ENCODE measurements around the gene TOMM20. TPM values are rescaled to one million over a fixed set of nuclear protein-coding genes. Genes with fewer than 3 reads are reported as not detected.
"Not testable (repeated sequence)": the region's sequence is repeated elsewhere in the genome, so short reads cannot be mapped to it uniquely, and the experiment has no call there.

The TOMM20 gene
- total RNA-seq, 1 donor from 2014 or later, result 89.1 TPM

DNA sequence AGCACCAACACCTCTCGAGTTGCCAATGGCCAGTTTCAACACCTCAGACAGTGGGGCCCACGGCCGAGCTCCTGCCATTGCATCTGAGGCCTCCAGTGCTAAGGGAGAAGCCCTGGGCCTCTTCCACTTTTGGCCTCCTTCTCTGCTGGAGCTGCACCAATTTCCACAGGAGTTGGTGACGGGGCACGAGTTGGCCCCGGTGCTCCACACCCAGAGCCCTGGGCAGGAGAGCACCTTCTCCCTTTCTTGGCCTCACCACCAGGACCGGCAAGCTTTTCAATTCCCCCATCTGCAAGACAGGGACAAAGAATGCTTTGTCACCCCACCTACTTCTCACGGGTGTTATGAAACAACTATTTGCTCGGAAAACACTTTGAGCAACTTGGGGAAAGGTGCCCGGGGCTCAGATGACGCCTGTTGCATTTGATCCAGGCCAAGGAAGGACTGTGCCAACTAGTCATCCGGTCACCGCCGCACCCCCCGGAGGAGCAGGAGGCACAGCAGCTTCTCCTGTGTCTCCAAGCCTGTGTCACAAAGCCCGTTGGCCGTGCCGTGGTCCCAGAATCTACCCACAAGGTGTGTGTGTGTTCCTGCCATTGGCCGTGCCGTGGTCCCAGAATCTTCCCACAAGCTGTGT is 55.2 kb downstream of the TOMM20 start:
- Mint-ChIP-seq H3K27ac (ENCODE audit: unreplicated experiment) (no peak overlapping the region), H3K4me1 (ENCODE audit: low read depth) (peaks cover 37% of the 10 kb centered on the region), H3K4me3 (ENCODE audit: unreplicated experiment) (no peak overlapping the region), H3K9me3 (ENCODE audit: low read depth) (no peaks in the 10 kb centered on the region), H3K36me3 (ENCODE audit: low read depth) (no peaks in the 10 kb centered on the region), H3K27me3 (ENCODE audit: low read depth) (no peaks in the 10 kb centered on the region)
- no peak for TF ChIP-seq CTCF (IDR thresholded peaks at IDR 0.05)
- no peak for DNase-seq (ENCODE audit: low spot score)

DNA sequence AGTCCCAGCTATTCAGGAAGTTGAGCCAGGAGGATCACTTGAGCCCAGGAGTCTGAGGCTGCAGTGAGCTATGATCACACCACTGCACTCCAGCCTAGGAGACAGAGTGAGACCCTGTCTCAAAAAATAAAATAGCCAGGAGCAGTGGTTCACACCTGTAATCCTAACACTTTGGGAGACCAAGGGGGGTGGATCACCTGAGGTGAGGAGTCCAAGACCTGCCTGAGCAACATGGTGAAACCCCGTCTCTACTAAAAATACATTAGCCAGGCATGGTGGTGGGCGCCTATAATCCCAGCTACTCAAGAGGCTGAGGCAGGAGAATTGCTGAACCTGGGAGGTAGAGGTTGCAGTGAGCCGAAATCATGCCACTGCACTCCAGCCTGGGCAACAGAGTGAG is 56.1 kb downstream of the TOMM20 start:
- H3K36me3 Mint-ChIP-seq (ENCODE audit: low read depth); H3K27me3 Mint-ChIP-seq (ENCODE audit: low read depth); H3K9me3 Mint-ChIP-seq (ENCODE audit: low read depth); DNase-seq (ENCODE audit: low spot score); H3K4me3 Mint-ChIP-seq (ENCODE audit: unreplicated experiment); H3K27ac Mint-ChIP-seq (ENCODE audit: unreplicated experiment): not testable (repeated sequence)
- H3K4me1 Mint-ChIP-seq (ENCODE audit: low read depth), result peaks cover 45% of the 10 kb centered on the region

DNA sequence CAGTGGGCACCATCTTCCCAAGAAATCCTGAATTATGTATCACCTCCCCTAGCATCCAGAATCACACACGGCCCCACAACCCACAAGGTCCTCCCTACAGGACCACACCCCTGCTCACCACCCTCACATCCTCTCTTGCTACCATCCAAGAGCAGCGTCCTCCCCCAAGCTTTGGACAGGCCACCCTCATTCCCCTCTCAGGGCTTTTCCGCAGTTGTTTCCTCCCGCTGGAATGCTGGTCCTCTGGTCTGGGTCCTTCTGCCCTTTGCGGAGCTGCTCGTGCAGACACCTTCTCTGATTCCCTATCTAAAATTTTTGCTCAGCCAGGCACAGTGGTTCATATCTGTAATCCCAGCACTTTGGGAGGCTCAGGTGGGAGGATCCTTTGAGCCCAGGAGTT is 56.5 kb downstream of the TOMM20 start:
- TF ChIP-seq CTCF (IDR thresholded peaks at IDR 0.05), result no peak
- Mint-ChIP-seq H3K4me3 (ENCODE audit: unreplicated experiment) (no peak overlapping the region), H3K36me3 (ENCODE audit: low read depth) (no peaks in the 10 kb centered on the region), H3K27ac (ENCODE audit: unreplicated experiment) (no peak overlapping the region), H3K9me3 (ENCODE audit: low read depth) (no peaks in the 10 kb centered on the region), H3K27me3 (ENCODE audit: low read depth) (no peaks in the 10 kb centered on the region), H3K4me1 (ENCODE audit: low read depth) (peaks cover 50% of the 10 kb centered on the region)
- no peak for DNase-seq (ENCODE audit: low spot score)

GRCh38 chr1:235070819-235071218 is 57.8 kb downstream of the TOMM20 start:
- H3K27ac Mint-ChIP-seq (ENCODE audit: unreplicated experiment), result no peak overlapping the region
- no peak overlapping the region for H3K4me3 Mint-ChIP-seq (ENCODE audit: unreplicated experiment)
- peaks cover 51% of the 10 kb centered on the region for H3K4me1 Mint-ChIP-seq (ENCODE audit: low read depth)
- DNase-seq (ENCODE audit: low spot score), result no peak
- H3K27me3 Mint-ChIP-seq (ENCODE audit: low read depth), result no peaks in the 10 kb centered on the region
- H3K9me3 Mint-ChIP-seq (ENCODE audit: low read depth), result no peaks in the 10 kb centered on the region
- no peak for TF ChIP-seq CTCF (IDR thresholded peaks at IDR 0.05)
- no peaks in the 10 kb centered on the region for H3K36me3 Mint-ChIP-seq (ENCODE audit: low read depth)

DNA sequence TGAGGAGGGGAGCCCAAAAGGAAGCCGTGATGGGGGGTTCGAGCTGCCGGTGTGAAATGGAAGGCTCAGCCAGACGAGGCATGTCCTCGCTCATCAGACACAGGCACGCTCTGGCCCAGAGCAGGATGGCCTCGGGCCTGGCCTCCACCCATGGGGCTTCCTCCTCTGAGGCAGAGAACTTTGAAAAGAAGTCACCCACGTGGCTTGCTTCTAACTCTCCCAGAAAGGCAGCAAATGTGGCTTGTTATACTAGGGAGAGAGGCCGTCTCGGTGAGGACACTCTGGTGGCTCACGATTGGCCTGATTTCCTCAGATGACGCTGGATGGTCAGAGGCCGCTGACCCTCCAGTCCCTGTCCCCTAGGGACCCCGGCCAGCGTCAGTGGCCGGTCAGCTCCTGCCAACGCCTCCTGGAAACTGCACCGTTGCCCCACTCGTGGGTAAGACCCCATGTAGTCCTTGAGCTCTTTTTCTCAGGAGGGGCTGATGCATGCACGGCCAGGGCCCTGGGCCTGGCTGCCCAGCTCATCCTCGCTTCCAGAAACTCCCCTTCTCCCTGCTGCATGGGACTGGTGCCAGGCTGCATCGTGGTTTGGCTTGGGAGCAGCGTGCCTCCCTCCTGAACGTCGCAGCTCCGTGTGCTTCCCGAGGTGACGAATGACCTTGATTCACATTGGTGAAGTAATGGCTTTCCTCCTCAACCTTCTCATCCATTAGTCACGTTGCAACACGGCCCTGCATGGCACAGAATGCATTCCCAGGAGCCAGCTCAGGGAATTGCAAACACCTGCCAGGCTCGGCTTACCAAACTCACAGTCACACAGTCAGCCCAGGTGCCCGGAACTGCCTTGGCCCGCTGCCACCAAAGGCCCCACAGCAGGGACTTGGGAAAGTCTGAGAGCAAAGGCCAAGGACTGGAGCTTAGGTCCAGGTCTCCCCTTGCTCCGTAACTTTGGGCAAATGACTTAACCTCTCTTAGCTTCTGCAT is 58.8 kb downstream of the TOMM20 start:
- Mint-ChIP-seq H3K27me3 (ENCODE audit: low read depth) (no peaks in the 10 kb centered on the region), H3K4me3 (ENCODE audit: unreplicated experiment) (no peak overlapping the region), H3K27ac (ENCODE audit: unreplicated experiment) (peak overlapping the region; percentile 24), H3K36me3 (ENCODE audit: low read depth) (peaks cover under 1% of the 10 kb centered on the region), H3K4me1 (ENCODE audit: low read depth) (peaks cover 41% of the 10 kb centered on the region), H3K9me3 (ENCODE audit: low read depth) (no peaks in the 10 kb centered on the region)
- no peak for TF ChIP-seq CTCF (IDR thresholded peaks at IDR 0.05)
- no peak for DNase-seq (ENCODE audit: low spot score)

Measured in chondrocyte (in vitro differentiated cells).